Measurements from ENCODE around the gene TAS2R7.
"Not testable (repeated sequence)": the region's sequence is repeated elsewhere in the genome, so short reads cannot be mapped to it uniquely, and the experiment has no call there.

Gene TAS2R7

GRCh38 chr12:10802587-10802986 is at the start of gene TAS2R7:
Gene TAS2R7 (minus strand): TSS chr12:10802627. CDS start chr12:10802570, 57 bp downstream.
- DNase-seq (ENCODE audit: low spot score), result no peak

DNA sequence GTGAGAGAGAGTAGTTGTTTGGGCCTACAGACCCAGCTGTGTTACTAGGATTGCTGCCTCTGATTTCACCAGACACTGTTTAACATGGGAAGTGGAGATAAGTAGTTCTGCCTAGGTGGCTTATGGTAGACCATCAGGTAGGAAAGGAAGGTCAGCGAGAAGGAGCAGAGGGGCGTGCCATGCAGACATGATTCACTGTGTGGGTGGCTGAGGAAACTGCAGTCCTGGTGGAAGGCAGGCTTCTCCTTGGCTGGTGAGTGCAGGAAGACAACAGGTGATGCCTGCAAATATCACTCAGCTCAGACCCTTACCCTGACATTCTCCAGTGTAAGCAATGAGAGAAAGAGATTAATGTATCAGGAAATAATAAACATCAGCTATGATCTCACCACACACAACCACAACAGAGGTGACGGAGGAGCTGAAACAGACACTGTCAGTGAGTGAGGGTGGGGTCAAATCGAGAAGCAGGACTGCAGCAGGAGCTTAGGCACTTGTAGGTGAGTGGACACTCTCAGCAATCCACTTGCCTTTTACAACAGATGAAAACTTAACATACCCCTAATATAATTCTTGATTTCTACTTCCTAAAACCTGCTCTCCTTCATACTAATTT is 48.9 kb upstream of the TAS2R7 start:
- no peak for DNase-seq (ENCODE audit: low spot score)

DNA sequence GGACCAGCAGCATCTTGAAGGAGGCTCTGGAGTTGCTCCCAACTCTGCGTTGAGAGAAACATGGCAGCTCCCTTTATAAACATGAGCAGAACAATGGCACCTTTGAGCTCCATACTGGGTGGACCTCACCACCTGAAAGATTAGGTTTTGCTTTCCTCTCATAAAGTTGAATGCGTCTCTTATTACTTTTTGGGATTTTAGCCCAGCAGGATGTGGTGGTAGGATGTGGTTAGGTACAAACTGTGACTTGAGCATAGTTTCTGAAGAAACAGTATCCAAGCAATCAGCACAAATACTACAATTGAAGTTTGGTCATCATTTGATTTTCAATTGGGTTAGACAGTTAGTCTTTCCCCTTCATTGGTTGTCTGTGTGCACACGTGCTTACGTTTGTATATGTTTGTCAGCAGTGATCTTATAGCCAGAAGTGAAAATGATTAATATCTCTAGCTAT is 47.0 kb upstream of the TAS2R7 start, which contains the start of gene PRR4:
Gene PRR4 (minus strand): TSS at position 51 of the 454 bp plus-strand sequence. CDS start 38 bp downstream, at position 13.
- DNase-seq (ENCODE audit: low spot score), result no peak

DNA sequence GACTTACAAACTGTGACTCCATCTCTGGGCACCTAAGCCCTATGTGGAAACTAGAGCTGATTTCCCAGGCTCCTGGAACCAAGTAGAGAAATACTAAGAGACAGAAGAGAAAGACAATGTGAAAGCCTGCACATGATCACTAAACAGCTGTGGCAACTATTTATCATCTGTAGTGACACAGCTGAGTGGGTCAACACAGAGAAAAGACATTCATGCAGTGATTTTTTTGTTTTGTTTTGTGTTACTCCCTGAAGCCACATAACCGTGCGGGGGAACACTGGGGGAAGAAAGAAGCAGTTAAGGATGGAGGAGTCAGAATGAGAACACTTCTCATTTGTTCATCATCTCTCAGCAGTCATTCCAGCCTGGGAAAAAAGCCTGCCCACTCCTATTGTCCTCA is 45.3 kb upstream of the TAS2R7 start:
- DNase-seq (ENCODE audit: low spot score), result no peak

DNA sequence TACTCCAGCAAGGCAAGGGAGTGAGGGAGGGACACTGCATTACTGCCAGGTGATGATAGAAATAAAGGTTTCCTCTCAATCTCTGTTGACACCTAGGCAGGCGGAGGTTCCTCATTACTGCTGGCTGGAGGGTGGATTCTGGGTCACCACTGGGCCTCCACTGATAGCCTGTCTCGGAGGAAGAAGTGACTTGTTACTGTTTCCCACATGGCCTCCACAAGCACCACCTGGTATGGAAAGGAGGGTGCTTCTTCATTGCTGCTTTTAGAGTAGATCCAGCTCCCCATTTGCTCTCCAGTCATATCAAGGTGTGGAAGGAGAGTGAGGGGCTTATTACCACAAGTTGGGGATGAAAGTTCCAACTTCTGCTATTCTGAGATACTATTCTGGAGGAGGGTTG is 40.4 kb upstream of the TAS2R7 start:
- DNase-seq (ENCODE audit: low spot score), result no peak

DNA sequence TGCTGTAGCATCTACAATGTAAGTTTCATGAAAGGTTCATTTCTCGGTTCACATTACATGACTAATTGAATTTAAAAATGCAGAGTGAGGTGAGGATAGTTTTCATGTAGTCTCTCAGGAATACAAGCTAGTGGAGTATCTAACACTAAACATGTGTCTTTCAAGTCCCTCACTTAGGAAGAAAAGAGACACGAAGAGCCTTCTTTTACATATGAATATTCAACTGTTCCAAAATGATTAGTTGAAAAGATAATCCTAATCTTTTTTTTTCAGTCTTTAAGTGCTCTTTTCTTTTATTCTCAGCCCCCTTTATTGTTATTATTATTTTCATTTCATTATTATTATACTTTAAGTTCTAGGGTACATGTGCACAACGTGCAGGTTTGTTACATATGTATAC is 36.0 kb upstream of the TAS2R7 start:
- DNase-seq (ENCODE audit: low spot score), result no peak

GRCh38 chr12:10829994-10830393 is 27.6 kb upstream of the TAS2R7 start:
- no peak for DNase-seq (ENCODE audit: low spot score)

DNA sequence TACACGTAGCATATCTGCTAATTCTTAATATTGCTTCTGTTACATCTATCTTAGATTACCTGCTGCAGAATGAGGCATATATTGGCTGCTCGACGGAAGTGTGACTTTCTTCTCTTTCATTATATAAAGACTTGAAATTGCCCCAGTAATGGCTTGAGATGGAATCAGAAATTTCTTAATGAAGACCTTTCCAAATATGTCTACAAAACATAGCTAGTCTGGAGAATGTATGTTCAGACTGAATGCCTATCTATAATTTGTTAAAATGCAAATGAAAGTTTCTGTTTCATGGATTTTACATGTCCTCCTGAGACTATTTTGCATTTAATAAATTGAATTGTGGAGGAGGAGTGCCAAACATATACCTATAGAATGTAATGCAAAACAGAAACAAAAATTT is 23.8 kb upstream of the TAS2R7 start, which contains the start of gene TAS2R10:
Gene TAS2R10 (minus strand): TSS at position 101 of the 400 bp plus-strand sequence. CDS start 89 bp downstream, at position 12.
- DNase-seq (ENCODE audit: low spot score), result no peak

DNA sequence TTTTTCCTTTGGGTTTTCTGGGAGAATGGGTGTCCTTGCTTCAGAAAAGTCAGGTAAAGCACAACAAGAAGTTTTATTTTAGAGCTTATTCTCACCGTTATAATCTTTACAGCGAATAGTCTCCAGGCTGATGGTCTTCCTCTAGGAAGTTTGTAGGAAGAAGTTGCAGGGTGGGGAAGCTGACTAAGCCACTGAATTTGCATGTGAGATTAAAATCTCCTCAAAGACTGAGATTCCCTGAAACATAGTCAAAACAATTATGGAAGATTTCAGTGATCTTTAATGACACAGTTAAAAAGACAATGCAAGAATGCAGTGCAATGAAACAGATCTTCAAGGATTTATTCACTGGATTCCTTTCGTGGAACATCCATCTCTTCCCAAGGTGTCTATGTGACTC is 22.5 kb upstream of the TAS2R7 start:
- no peak for DNase-seq (ENCODE audit: low spot score)

- no peak for DNase-seq (ENCODE audit: low spot score)
These were observed 9.6 kb upstream of the TAS2R7 start for GRCh38 chr12:10811883-10812536.

- DNase-seq (ENCODE audit: low spot score), result no peak
These were observed 7.6 kb upstream of the TAS2R7 start, which contains the start of gene TAS2R9 for GRCh38 chr12:10810068-10810467. Gene TAS2R9 (minus strand): TSS chr12:10810168. CDS start chr12:10810075, 93 bp downstream.

GRCh38 chr12:10807186-10807585 is 4.8 kb upstream of the TAS2R7 start, which contains the start of gene TAS2R8:
Gene TAS2R8 (minus strand): TSS chr12:10807286. CDS start chr12:10806980, 306 bp downstream.
- DNase-seq (ENCODE audit: low spot score), result no peak

GRCh38 chr12:10801741-10802140 is 686 bp downstream of the TAS2R7 start:
- DNase-seq (ENCODE audit: low spot score), result no peak

GRCh38 chr12:10794222-10794621 is 8.2 kb downstream of the TAS2R7 start:
- no peak for DNase-seq (ENCODE audit: low spot score)

DNA sequence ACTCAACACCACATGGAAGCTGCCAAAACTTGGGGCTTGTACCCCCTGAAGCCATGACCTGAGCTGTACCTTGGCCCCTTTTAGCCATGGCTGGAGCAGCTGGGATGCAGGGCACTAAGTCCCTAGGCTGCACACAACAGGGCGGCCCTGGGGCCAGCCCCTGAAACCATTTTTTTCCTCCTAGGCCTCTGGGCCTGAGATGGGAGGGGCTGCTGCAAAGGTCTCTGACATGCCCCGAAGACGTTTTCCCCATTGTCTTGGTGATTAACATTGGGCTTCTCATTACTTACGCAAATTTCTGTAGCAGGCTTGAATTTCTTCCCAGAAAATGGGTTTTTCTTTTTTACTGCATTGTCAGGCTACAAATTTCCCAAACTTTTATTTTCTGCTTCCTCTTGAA is 10.7 kb downstream of the TAS2R7 start:
- not testable (repeated sequence) for DNase-seq (ENCODE audit: low spot score)

DNA sequence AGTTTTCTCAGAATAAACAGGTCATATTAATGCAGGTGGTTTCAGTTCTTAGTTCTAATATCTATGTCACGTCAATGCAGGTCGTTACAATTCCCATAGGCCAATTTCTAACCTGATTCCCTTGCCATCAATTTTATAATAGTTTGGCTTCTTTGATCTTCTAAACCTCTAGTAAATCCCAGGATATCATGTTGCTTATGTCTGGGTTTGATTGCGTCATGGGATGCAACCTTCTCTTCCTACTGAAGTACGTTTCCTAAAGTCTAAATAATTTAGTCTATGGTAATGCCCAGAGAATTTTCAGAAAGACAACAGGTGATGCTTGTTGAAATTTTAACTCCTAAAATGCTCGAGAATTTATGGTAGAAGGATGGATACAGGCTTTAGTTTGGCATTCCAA is 19.2 kb downstream of the TAS2R7 start:
- no peak for DNase-seq (ENCODE audit: low spot score)

DNA sequence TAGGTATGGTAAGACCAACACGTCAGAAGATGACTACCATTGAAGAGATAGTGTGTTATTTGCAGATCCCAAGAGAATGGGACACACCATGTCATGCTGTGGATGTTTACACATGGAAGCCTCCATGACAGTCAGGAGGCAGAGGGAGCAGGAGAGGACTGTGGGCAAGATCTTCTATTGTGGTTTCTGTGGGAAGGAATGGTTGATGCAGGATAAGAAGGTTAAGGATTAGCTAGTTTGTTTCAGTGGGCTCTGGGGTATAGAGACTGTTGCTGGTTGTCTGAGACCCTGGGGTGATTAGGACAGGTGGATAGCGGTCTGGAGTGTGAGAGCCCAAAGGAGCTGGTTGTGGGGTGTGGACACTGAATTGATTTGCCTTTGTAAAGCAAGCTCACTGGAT is 23.3 kb downstream of the TAS2R7 start:
- DNase-seq (ENCODE audit: low spot score), result no peak

GRCh38 chr12:10771132-10771733 is 31.2 kb downstream of the TAS2R7 start:
- no peak for DNase-seq (ENCODE audit: low spot score)

GRCh38 chr12:10759657-10760056 is 42.8 kb downstream of the TAS2R7 start:
- no peak for DNase-seq (ENCODE audit: low spot score)

GRCh38 chr12:10756194-10756593 is 46.2 kb downstream of the TAS2R7 start:
- DNase-seq (ENCODE audit: low spot score), result no peak

GRCh38 chr12:10753059-10753458 is 49.4 kb downstream of the TAS2R7 start:
- DNase-seq (ENCODE audit: low spot score), result no peak
